ENCODE data around the gene SUMO1.

Gene SUMO1

GRCh38 chr2:202196727-202197126, 41.7 kb downstream of the SUMO1 start:
- no peak for DNase-seq

- DNase-seq = no peak
These were observed 44.0 kb downstream of the SUMO1 start for GRCh38 chr2:202194418-202194817.

GRCh38 chr2:202193881-202194353, 44.5 kb downstream of the SUMO1 start:
- DNase-seq = no peak

- no peak for DNase-seq
These were observed 45.1 kb downstream of the SUMO1 start for GRCh38 chr2:202193305-202193704.

GRCh38 chr2:202187570-202187969, 50.8 kb downstream of the SUMO1 start:
- DNase-seq = no peak

- no peak for DNase-seq
These were observed 51.7 kb downstream of the SUMO1 start for GRCh38 chr2:202186641-202187202.

- DNase-seq = peak; percentile 5
These were observed 53.2 kb downstream of the SUMO1 start for GRCh38 chr2:202185156-202185555.

GRCh38 chr2:202184557-202184956, 53.8 kb downstream of the SUMO1 start:
- no peak for DNase-seq

GRCh38 chr2:202178346-202178958, 59.9 kb downstream of the SUMO1 start:
- peak; percentile 62 for DNase-seq

GRCh38 chr2:202172439-202173211, 65.8 kb downstream of the SUMO1 start:
- DNase-seq = no peak

GRCh38 chr2:202171241-202171825, 67.1 kb downstream of the SUMO1 start:
- DNase-seq = no peak

- no peak for DNase-seq
These were observed 68.5 kb downstream of the SUMO1 start for GRCh38 chr2:202169832-202170424.

GRCh38 chr2:202169131-202169530, 69.3 kb downstream of the SUMO1 start:
- no peak for DNase-seq

GRCh38 chr2:202165945-202166344, 72.5 kb downstream of the SUMO1 start:
- DNase-seq = no peak

GRCh38 chr2:202165208-202165607, 73.2 kb downstream of the SUMO1 start:
- DNase-seq = no peak

- DNase-seq = no peak
These were observed 74.0 kb downstream of the SUMO1 start for GRCh38 chr2:202164411-202164810.

GRCh38 chr2:202161151-202161835, 77.1 kb downstream of the SUMO1 start:
- peak; percentile 85 for DNase-seq

GRCh38 chr2:202158796-202159195, 79.6 kb downstream of the SUMO1 start:
- peak; percentile 53 for DNase-seq

- DNase-seq = no peak
These were observed 81.0 kb downstream of the SUMO1 start for GRCh38 chr2:202157211-202157990.
